WTC11 (cell line): Measurements from ENCODE around the gene SART3. TPM values are rescaled to one million over a fixed set of nuclear protein-coding genes. Genes with fewer than 3 reads are reported as not detected.

Experiments
- ATAC-seq: fragments of 200-7000 bp; cut with Tn5 transposase; 2 replicates; pipeline ENCODE4 v1.10.0; 2021; ENCODE audit warnings: mild to moderate bottlenecking, moderate library complexity
- CTCF ChIA-PET: fragments of 300-600 bp; sonication (Branson Sonifier 250); formaldehyde crosslinking; loops from one replicate; lab custom pipeline; 2021; ENCODE audit warnings: antibody characterized with exemption; lab: Charles Lee
- POLR2A ChIA-PET: fragments of 350-600 bp; sonication (Branson Sonifier 250); formaldehyde crosslinking; loops from one replicate; lab custom pipeline; 2021; ENCODE audit warnings: antibody characterized with exemption; lab: Charles Lee
- DNase-seq: peaks from one replicate; pipeline ENCODE4 v3.0.0; 2021; ENCODE audit warnings: low spot score
- H3K27ac Mint-ChIP-seq: 2 replicates; pipeline ENCODE4 v1.8.0; 2021; ENCODE audit warnings: mixed read lengths
- H3K27me3 Mint-ChIP-seq: 2 replicates; pipeline ENCODE4 v1.8.0; 2021; ENCODE audit warnings: low read depth, mild to moderate bottlenecking, moderate library complexity, mixed read lengths
- H3K36me3 Mint-ChIP-seq: 2 replicates; pipeline ENCODE4 v1.8.0; 2021; ENCODE audit warnings: mixed read lengths
- H3K4me1 Mint-ChIP-seq: 2 replicates; pipeline ENCODE4 v1.8.0; 2022; ENCODE audit warnings: mixed read lengths
- H3K4me3 Mint-ChIP-seq: 2 replicates; pipeline ENCODE4 v1.8.0; 2021; ENCODE audit warnings: mild to moderate bottlenecking, moderate library complexity, mixed read lengths
- H3K9me3 Mint-ChIP-seq: 2 replicates; pipeline ENCODE4 v1.8.0; 2021; ENCODE audit warnings: mixed read lengths
- CDX4 ChIP-seq: fragments of 250-450 bp; sonication (Bioruptor Pico); IDR thresholded peaks from 2 replicates; pipeline ENCODE4 v1.9.0; 2021; ENCODE audit warnings: moderate library complexity, mild to moderate bottlenecking, inconsistent platforms, borderline replicate concordance
- CREB1 ChIP-seq: sonication (generic); formaldehyde crosslinking; IDR thresholded peaks from 2 replicates; pipeline ENCODE4 v1.8.0; 2023; ENCODE audit warnings: mild to moderate bottlenecking, missing genetic modification reagents
- E2F5 ChIP-seq: sonication (generic); formaldehyde crosslinking; IDR thresholded peaks from 2 replicates; pipeline ENCODE4 v1.8.1; 2022; ENCODE audit warnings: mild to moderate bottlenecking, moderate library complexity, missing genetic modification reagents
- FOXP4 ChIP-seq: sonication (generic); formaldehyde crosslinking; IDR thresholded peaks from 2 replicates; pipeline ENCODE4 v1.8.0; 2022; ENCODE audit warnings: mild to moderate bottlenecking, missing genetic modification reagents
- MXD4 ChIP-seq: fragments of 250-450 bp; sonication (Bioruptor Pico); IDR thresholded peaks from 2 replicates; pipeline ENCODE4 v1.8.0; 2021; ENCODE audit warnings: mild to moderate bottlenecking, moderate library complexity, borderline replicate concordance
- MYBL2 ChIP-seq: sonication (generic); formaldehyde crosslinking; IDR thresholded peaks from 2 replicates; pipeline ENCODE4 v1.8.1; 2023; ENCODE audit warnings: mild to moderate bottlenecking, moderate library complexity, missing genetic modification reagents
- NFATC4 ChIP-seq: fragments of 250-450 bp; sonication (Bioruptor Pico); IDR thresholded peaks from 2 replicates; pipeline ENCODE4 v1.9.0; 2021; ENCODE audit warnings: mild to moderate bottlenecking
- NFE2L1 ChIP-seq: sonication (generic); formaldehyde crosslinking; IDR thresholded peaks from 2 replicates; pipeline ENCODE4 v1.8.1; 2023; ENCODE audit warnings: missing genetic modification reagents
- PRRX2 ChIP-seq: fragments of 250-450 bp; sonication (Bioruptor Pico); IDR thresholded peaks from 2 replicates; pipeline ENCODE4 v1.8.0; 2021; ENCODE audit warnings: mild to moderate bottlenecking
- SMAD3 ChIP-seq: sonication (generic); formaldehyde crosslinking; IDR thresholded peaks from 2 replicates; pipeline ENCODE4 v1.8.0; 2022; ENCODE audit warnings: missing genetic modification reagents, mild to moderate bottlenecking, borderline replicate concordance
- STAT6 ChIP-seq: sonication (generic); formaldehyde crosslinking; conservative IDR thresholded peaks from 2 replicates; pipeline ENCODE4 v1.8.1; 2023; ENCODE audit warnings: mild to moderate bottlenecking, low read depth, missing genetic modification reagents, moderate library complexity
- TEAD4 ChIP-seq: sonication (generic); formaldehyde crosslinking; IDR thresholded peaks from 2 replicates; pipeline ENCODE4 v1.8.0; 2022; ENCODE audit warnings: mild to moderate bottlenecking, missing genetic modification reagents
- TP53 ChIP-seq: sonication (generic); formaldehyde crosslinking; IDR thresholded peaks from 2 replicates; pipeline ENCODE4 v1.8.1; 2023; ENCODE audit warnings: mild to moderate bottlenecking, missing genetic modification reagents
- USF2 ChIP-seq: sonication (generic); formaldehyde crosslinking; IDR thresholded peaks from 2 replicates; pipeline ENCODE4 v1.8.1; 2023; ENCODE audit warnings: mild to moderate bottlenecking, missing genetic modification reagents, moderate library complexity
- ZBTB21 ChIP-seq: sonication (generic); formaldehyde crosslinking; IDR thresholded peaks from 2 replicates; pipeline ENCODE4 v1.8.1; 2023; ENCODE audit warnings: mild to moderate bottlenecking, missing genetic modification reagents, borderline replicate concordance
- ZNF317 ChIP-seq: sonication (generic); formaldehyde crosslinking; IDR thresholded peaks from 2 replicates; pipeline ENCODE4 v1.8.1; 2023; ENCODE audit warnings: low read depth, mild to moderate bottlenecking, moderate library complexity, missing genetic modification reagents, borderline replicate concordance
- ZNF396 ChIP-seq: fragments of 250-450 bp; sonication (Bioruptor Pico); IDR thresholded peaks from 2 replicates; pipeline ENCODE4 v1.8.0; 2021; ENCODE audit warnings: mild to moderate bottlenecking, moderate library complexity, borderline replicate concordance
- total RNA-seq: library from RNA; stranded (reverse); gene quantifications from 3 replicates; pipeline ENCODE4 v1.2.3, GENCODE V29; 2021
- TF ChIP-seq, protein P1 (sequence below): sonication (generic); formaldehyde crosslinking; IDR thresholded peaks from 2 replicates; pipeline ENCODE4 v1.8.0; 2023; ENCODE audit warnings: missing genetic modification reagents
- TF ChIP-seq, protein P2 (sequence below): sonication (generic); formaldehyde crosslinking; IDR thresholded peaks from 2 replicates; pipeline ENCODE4 v1.8.0; 2022; ENCODE audit warnings: mild to moderate bottlenecking, missing genetic modification reagents
- TF ChIP-seq, protein P3 (sequence below): sonication (generic); formaldehyde crosslinking; conservative IDR thresholded peaks from 2 replicates; pipeline ENCODE4 v1.8.1; 2022; ENCODE audit warnings: mild to moderate bottlenecking, missing genetic modification reagents

Gene SART3
- total RNA-seq, 1 experiment from 2014 or later, result 91.2 TPM

- CTCF ChIA-PET, result interaction anchor here (2.2 kb wide), 1 partner anchor 11 kb away, joined by 11 read pairs; no protein-coding TSS in a partner anchor
- POLR2A ChIA-PET, result no interaction called here
These were observed 45.5 kb upstream of the SART3 start for GRCh38 chr12:108606492-108606891.

DNA sequence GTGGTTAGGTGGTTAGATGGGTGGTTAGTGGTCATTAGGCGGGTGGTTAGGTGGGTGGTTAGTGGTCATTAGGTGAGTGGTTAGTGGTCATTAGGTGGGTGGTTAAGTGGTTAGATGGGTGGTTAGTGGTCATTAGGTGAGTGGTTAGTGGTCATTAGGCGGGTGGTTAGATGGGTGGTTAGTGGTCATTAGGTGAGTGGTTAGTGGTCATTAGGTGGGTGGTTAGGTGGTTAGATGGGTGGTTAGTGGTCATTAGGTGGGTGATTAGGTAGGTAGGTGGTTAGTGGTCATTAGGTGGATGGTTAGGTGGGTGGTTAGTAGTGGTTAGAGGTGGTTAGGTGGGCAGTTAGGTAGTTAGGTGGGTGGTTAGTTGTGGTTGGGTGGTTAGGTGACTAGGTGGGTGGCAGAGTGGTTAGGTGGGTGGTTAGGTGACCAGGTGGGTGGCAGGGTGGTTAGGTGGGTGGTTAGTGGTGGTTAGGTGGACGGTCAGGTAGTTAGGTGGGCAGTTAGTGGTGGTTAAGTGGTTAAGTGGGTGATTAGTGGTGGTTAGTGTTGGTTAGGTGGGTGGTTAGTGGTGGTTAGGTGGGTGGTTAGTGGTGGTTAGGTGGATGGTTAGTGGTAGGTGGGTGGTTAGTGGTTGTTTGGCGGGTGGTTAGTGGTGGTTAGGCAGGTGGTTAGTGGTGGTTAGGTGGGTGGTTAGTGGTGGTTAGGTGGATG lies 44.9 kb upstream of the SART3 start:
- Mint-ChIP-seq H3K9me3 (no peaks in the 10 kb centered on the region), H3K36me3 (no peaks in the 10 kb centered on the region), H3K4me1 (peaks cover 12% of the 10 kb centered on the region), H3K27me3 (no peaks in the 10 kb centered on the region), H3K4me3 (no peak overlapping the region)
- POLR2A ChIA-PET, result no interaction called here
- DNase-seq, result no peak
- ATAC-seq, result no peak
- TF ChIP-seq CDX4 (no peak), PRRX2 (CRISPR knock-in tag) (no peak), ZNF317 (no peak), FOXP4 (CRISPR knock-in tag) (no peak), CREB1 (CRISPR knock-in tag) (no peak), NFE2L1 (no peak), SMAD3 (CRISPR knock-in tag) (no peak), MXD4 (CRISPR knock-in tag) (no peak), MYBL2 (CRISPR knock-in tag) (no peak), TEAD4 (CRISPR knock-in tag) (no peak), ZNF396 (no peak)
- TF ChIP-seq, protein P1, sequence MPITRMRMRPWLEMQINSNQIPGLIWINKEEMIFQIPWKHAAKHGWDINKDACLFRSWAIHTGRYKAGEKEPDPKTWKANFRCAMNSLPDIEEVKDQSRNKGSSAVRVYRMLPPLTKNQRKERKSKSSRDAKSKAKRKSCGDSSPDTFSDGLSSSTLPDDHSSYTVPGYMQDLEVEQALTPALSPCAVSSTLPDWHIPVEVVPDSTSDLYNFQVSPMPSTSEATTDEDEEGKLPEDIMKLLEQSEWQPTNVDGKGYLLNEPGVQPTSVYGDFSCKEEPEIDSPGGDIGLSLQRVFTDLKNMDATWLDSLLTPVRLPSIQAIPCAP, result no peak
- TF ChIP-seq, all 79 proteins: peak for 0
- CTCF ChIA-PET, result interaction anchor here (0.7 kb wide), 1 partner anchor 12 kb away, joined by 3 read pairs; no protein-coding TSS in a partner anchor
- H3K27ac Mint-ChIP-seq, result no peak overlapping the region

More at GRCh38 chr12:108606492-108606891, 45.5 kb upstream of the SART3 start:
- peaks cover 12% of the 10 kb centered on the region for H3K4me1 Mint-ChIP-seq
- TF ChIP-seq TP53 (CRISPR knock-in tag), result no peak
- TF ChIP-seq ZBTB21 (CRISPR knock-in tag), result no peak
- TF ChIP-seq MYBL2 (CRISPR knock-in tag), result no peak
- TF ChIP-seq USF2, result no peak
- TF ChIP-seq STAT6 (CRISPR knock-in tag), result no peak
- no peak for TF ChIP-seq E2F5
- TF ChIP-seq, protein P2, sequence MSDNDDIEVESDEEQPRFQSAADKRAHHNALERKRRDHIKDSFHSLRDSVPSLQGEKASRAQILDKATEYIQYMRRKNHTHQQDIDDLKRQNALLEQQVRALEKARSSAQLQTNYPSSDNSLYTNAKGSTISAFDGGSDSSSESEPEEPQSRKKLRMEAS (CRISPR knock-in tag), result no peak
- TF ChIP-seq, protein P3, sequence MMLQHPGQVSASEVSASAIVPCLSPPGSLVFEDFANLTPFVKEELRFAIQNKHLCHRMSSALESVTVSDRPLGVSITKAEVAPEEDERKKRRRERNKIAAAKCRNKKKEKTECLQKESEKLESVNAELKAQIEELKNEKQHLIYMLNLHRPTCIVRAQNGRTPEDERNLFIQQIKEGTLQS, result no peak
- TF ChIP-seq NFATC4 (CRISPR knock-in tag), result no peak
- TF ChIP-seq, all 79 proteins: peak for 0
- H3K27ac Mint-ChIP-seq, result no peak overlapping the region
- ATAC-seq, result no peak
- DNase-seq, result no peak
- H3K36me3 Mint-ChIP-seq, result no peaks in the 10 kb centered on the region
- H3K9me3 Mint-ChIP-seq, result no peaks in the 10 kb centered on the region
- H3K27me3 Mint-ChIP-seq, result no peaks in the 10 kb centered on the region
- H3K4me3 Mint-ChIP-seq, result no peak overlapping the region
